ENCODE data around the gene CGB1.
A peak's percentile ranks its signal among the peaks of the same experiment; 100 is the strongest.
"Not testable (repeated sequence)": the region's sequence is repeated elsewhere in the genome, so short reads cannot be mapped to it uniquely, and the experiment has no call there.

Gene CGB1

GRCh38 chr19:49036815-49037214, at the start of gene CGB1:
Gene CGB1, minus strand, starts transcription at chr19:49036895. Its CDS starts 184 bp downstream, at chr19:49036711.
- H3K4me3 ChIP-seq (ENCODE audit: low read depth, low read length, poor library complexity, severe bottlenecking); H3K9me3 ChIP-seq (ENCODE audit: low read length); H3K79me2 ChIP-seq (ENCODE audit: insufficient read depth, low read length); H3K36me3 ChIP-seq (ENCODE audit: insufficient read depth, low read length); H3K4me1 ChIP-seq (ENCODE audit: insufficient read depth, low read length, severe bottlenecking); H3K4me2 ChIP-seq (ENCODE audit: low read length); H4K20me1 ChIP-seq (ENCODE audit: insufficient read depth, low read length); H3K27ac ChIP-seq (ENCODE audit: low read depth, low read length, poor library complexity, severe bottlenecking); H3K9ac ChIP-seq (ENCODE audit: low read length); H3K27me3 ChIP-seq (ENCODE audit: insufficient read depth, low read length); H3K9me2 ChIP-seq (ENCODE audit: low read depth, low read length); H2AFZ ChIP-seq (ENCODE audit: low read length); H3F3A ChIP-seq (ENCODE audit: insufficient read depth, low read length): not testable (repeated sequence)
- peak; percentile 64 for TF ChIP-seq CTCF (IDR thresholded peaks at IDR 0.05; ENCODE audit: low read length)

- Histone ChIP-seq H3K27me3 (ENCODE audit: insufficient read depth, low read length) (peaks cover 3% of the 10 kb centered on the region; the same call in 1 of the 2 replicates), H3K79me2 (ENCODE audit: insufficient read depth, low read length) (peaks cover 40% of the 10 kb centered on the region)
Observed at GRCh38 chr19:49086296-49086695, 49.6 kb upstream of the CGB1 start.

GRCh38 chr19:49085868-49086232, 49.2 kb upstream of the CGB1 start:
- H3K4me2 ChIP-seq (ENCODE audit: low read length): peak overlapping the region; percentile 95
- H3K27me3 ChIP-seq (ENCODE audit: insufficient read depth, low read length): peaks cover 3% of the 10 kb centered on the region; the same call in 1 of the 2 replicates
- no peak overlapping the region for H2AFZ ChIP-seq (ENCODE audit: low read length)
- peaks cover 40% of the 10 kb centered on the region for H3K79me2 ChIP-seq (ENCODE audit: insufficient read depth, low read length)
- H3K4me1 ChIP-seq (ENCODE audit: insufficient read depth, low read length, severe bottlenecking): peaks cover 23% of the 10 kb centered on the region
- peaks cover 46% of the 10 kb centered on the region for H3K36me3 ChIP-seq (ENCODE audit: insufficient read depth, low read length)
- no peaks in the 10 kb centered on the region for H3K9me3 ChIP-seq (ENCODE audit: low read length)
- TF ChIP-seq CTCF (IDR thresholded peaks at IDR 0.05; ENCODE audit: low read length): no peak
- no peak for TF ChIP-seq EZH2 (IDR thresholded peaks at IDR 0.05; ENCODE audit: borderline replicate concordance, low read length)
- peaks cover 9% of the 10 kb centered on the region; the same call in 1 of the 2 replicates for H4K20me1 ChIP-seq (ENCODE audit: insufficient read depth, low read length)
- H3K4me3 ChIP-seq (ENCODE audit: low read depth, low read length, poor library complexity, severe bottlenecking): peak overlapping the region; percentile 95
- peak overlapping the region; percentile 31 for H3K27ac ChIP-seq (ENCODE audit: low read depth, low read length, poor library complexity, severe bottlenecking)
- peak overlapping the region; percentile 98 for H3K9ac ChIP-seq (ENCODE audit: low read length)
- no peaks in the 10 kb centered on the region for H3K9me2 ChIP-seq (ENCODE audit: low read depth, low read length)
- H3F3A ChIP-seq (ENCODE audit: insufficient read depth, low read length): no peaks in the 10 kb centered on the region

More at GRCh38 chr19:49086296-49086695, 49.6 kb upstream of the CGB1 start:
- Histone ChIP-seq H3K9ac (ENCODE audit: low read length) (peak overlapping the region; percentile 98), H3K4me3 (ENCODE audit: low read depth, low read length, poor library complexity, severe bottlenecking) (peak overlapping the region; percentile 95), H3K4me1 (ENCODE audit: insufficient read depth, low read length, severe bottlenecking) (peaks cover 23% of the 10 kb centered on the region), H3K9me2 (ENCODE audit: low read depth, low read length) (no peaks in the 10 kb centered on the region), H4K20me1 (ENCODE audit: insufficient read depth, low read length) (peaks cover 9% of the 10 kb centered on the region; the same call in 1 of the 2 replicates), H3K4me2 (ENCODE audit: low read length) (peak overlapping the region; percentile 95), H2AFZ (ENCODE audit: low read length) (no peak overlapping the region), H3K27ac (ENCODE audit: low read depth, low read length, poor library complexity, severe bottlenecking) (no peak overlapping the region), H3K9me3 (ENCODE audit: low read length) (no peaks in the 10 kb centered on the region), H3K36me3 (ENCODE audit: insufficient read depth, low read length) (peaks cover 50% of the 10 kb centered on the region), H3F3A (ENCODE audit: insufficient read depth, low read length) (no peaks in the 10 kb centered on the region)
- TF ChIP-seq CTCF (IDR thresholded peaks at IDR 0.05; ENCODE audit: low read length) (no peak), EZH2 (IDR thresholded peaks at IDR 0.05; ENCODE audit: borderline replicate concordance, low read length) (no peak)

Data from OCI-LY1 (cell line).